Measurements from ENCODE around the gene CPXM1.

- TF ChIP-seq, protein P1, sequence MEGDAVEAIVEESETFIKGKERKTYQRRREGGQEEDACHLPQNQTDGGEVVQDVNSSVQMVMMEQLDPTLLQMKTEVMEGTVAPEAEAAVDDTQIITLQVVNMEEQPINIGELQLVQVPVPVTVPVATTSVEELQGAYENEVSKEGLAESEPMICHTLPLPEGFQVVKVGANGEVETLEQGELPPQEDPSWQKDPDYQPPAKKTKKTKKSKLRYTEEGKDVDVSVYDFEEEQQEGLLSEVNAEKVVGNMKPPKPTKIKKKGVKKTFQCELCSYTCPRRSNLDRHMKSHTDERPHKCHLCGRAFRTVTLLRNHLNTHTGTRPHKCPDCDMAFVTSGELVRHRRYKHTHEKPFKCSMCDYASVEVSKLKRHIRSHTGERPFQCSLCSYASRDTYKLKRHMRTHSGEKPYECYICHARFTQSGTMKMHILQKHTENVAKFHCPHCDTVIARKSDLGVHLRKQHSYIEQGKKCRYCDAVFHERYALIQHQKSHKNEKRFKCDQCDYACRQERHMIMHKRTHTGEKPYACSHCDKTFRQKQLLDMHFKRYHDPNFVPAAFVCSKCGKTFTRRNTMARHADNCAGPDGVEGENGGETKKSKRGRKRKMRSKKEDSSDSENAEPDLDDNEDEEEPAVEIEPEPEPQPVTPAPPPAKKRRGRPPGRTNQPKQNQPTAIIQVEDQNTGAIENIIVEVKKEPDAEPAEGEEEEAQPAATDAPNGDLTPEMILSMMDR (IDR thresholded peaks at IDR 0.05), result no peak
- no peak for TF ChIP-seq POLR2A (IDR thresholded peaks at IDR 0.05)
Measured at GRCh38 chr20:2822073-2822472, 21.6 kb upstream of the CPXM1 start.

All from stomach (tissue), 4 donors.